Activated CD8-positive, alpha-beta memory T cell treated with anti-CD3 and anti-CD28 coated beads, Interleukin-2, amount 50 U/mL, for 48 hours (primary cell): ENCODE data around the gene TMEM205.
A peak's percentile ranks its signal among the peaks of the same experiment; 100 is the strongest.
"Not testable (repeated sequence)": the region's sequence is repeated elsewhere in the genome, so short reads cannot be mapped to it uniquely, and the experiment has no call there.

ENCODE experiments used
- DNase-seq: peaks from one replicate; pipeline ENCODE4 v3.0.0-alpha.2; 2020

Gene TMEM205

DNA sequence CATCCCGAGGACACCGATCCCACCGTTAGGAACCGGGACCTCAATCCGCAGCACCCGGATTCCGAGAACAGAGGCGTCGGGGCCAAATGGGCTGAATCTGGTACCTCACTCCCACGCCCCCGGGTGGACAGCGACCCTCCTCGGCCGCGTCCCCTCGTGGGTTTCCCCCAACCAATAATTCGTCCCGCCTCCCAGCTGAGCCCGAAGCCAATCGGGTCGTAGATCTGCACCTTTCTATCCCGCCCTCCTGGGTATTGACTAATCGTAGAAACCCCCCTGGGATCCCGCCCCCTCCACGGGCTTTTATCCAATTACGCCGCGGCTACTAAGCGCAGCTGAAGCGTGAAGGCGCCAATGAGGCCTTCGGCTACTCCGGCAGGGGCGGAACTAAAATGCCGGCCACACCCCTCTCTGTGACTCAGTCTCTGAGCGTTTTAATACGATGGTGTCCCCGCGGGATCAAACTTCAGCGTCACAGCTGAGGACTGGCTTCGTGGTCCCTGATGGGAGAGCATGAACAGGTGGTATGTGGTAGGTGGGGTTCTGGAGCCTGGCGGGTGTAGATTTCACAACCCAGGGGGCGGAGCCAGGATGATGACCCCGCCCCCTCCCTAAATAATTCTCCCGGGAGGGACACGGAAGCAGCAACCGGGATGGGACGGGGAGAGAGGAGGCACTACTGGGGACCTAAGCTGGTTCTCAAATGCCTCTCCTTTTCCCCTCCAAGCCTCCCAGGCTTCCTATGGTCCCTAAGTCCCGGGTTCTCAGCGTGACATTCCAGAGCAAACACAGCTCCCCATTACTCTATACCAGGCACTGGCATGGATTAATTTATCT lies at the start of gene TMEM205, which contains the start of gene CCDC159:
Gene TMEM205, minus strand, starts transcription at position 165 of the 837 bp plus-strand sequence. CDS start 649 bp downstream, outside the sequence.
Gene CCDC159, plus strand, starts transcription at position 416 of the 837 bp plus-strand sequence. Its CDS starts 88 bp downstream, at position 504.
- DNase-seq: peak; percentile 96

DNA sequence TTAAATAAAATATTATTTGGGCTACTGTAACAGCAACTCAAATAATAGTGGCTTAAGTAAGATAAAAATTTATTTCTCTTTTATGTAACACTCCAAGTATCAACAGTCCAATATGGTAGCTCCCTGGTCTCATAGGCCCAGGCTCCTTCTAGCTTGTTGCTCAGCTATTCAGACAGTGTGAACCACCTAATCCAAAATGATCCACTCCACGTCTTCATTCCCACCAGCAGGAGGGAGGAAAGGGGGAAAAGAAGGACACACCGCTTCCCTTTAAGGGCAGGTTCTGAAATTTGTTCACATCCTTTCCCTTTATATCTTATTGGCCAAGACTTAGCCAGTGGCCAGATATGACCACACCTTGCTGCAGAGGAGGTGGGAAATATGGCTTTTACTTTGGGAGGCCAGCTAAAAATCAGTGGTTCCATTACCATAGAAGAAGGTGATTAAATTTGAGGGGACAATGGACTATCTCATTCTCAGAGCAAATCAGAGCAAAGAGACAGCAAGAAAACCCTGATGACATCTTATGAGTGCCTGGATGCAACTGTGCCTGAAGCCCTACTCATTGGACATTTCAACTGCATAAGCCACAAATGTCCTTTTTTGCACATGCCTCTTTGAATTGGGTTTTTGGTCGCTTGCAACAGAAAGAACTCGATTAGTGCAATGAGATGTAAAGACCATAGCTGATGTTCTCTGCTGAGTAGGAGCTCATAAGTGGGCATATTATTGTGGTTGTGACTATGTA lies 45.0 kb upstream of the TMEM205 start:
- DNase-seq: no peak

DNA sequence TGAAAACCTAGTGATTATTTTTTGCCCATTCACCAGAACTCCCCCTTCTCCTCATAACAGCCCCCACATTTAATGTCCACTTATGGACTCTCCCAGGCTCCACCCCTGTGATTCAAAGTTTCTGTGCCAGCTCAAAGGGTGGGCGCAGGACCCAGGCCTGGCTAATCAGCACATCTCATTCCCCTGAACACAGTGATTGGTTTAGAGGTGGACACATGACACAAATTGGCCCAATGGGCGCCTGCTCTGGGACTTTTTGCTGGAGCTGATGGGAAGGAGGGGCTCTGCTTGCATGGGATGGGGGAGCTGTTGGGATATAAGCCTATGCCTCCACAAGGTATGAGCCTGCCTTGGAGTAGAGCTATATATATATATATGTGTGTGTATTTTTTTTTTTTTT lies 44.3 kb upstream of the TMEM205 start:
- no peak for DNase-seq

DNA sequence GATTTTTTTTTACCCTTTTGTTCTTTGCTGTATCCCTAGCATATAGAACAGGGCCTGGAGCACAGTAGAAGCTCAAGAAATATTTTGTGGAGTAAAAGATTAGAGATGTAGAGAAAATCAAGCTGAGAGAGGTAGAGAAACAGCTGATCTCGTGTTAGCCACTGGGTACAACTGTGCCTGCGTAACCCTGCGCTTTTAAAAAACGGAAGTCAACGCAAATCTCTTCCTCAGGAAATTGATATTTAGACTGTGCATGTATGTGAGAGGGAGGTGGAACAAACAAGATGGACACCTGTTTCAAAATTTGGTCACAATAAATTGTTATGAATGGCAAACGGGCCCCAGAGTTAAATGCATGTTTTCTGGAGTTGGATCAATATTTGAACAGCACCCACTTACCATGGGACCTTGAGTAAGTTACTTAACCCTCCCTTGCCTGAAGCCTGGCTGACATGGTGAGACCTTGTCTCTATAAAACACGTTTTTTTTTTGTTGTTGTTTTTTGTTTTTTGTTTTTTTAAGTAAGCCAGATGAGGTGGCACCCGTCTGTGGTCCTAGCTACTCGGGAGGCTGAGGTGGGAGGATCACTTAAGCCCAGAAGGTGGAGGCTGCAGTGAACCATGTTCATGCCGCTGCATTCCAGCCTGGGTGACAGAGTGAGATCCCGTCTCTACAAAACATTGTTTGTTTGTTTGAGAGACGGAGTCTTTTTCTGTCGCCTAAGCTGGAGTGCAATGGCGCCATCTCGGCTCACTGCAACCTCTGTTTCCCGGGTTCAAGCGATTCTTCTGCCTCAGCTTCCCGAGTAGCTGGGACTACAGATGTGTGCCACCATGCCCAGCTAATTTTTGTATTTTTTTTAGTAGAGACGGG lies 41.3 kb upstream of the TMEM205 start:
- no peak for DNase-seq

DNA sequence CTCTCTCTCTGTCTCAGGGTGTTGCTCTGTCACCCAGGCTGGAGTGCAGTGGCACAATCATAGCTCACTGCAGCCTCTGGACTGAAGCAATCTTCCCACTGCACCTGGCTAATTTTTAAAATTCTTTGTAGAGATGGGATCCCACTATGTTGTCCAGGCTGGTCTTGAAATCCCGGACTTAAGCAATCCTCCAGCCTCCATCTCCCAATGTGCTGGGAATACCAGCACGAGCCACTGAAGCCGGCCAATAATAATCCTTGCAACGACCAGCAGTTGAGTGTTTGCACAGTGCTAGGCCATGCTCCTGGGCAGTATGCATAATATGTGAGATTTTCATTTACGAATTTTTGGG lies 38.7 kb upstream of the TMEM205 start:
- DNase-seq: no peak

DNA sequence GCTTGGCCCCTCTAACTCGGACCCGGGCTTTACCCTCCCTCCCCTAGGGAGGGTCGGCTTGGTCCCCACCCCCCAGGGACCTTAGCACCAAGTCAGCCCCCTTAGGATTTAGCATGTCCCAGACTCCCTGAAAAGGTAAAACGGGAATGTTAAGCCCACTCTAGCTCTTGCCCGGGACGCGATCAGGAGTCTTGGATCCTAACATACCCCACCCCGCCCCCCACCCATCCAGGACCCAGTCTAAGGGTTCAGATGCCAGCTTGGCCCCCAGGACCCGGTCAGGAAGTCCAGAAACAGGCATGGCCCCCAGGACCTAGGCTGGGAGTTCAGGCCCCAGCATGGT lies 37.6 kb upstream of the TMEM205 start:
- no peak for DNase-seq

DNA sequence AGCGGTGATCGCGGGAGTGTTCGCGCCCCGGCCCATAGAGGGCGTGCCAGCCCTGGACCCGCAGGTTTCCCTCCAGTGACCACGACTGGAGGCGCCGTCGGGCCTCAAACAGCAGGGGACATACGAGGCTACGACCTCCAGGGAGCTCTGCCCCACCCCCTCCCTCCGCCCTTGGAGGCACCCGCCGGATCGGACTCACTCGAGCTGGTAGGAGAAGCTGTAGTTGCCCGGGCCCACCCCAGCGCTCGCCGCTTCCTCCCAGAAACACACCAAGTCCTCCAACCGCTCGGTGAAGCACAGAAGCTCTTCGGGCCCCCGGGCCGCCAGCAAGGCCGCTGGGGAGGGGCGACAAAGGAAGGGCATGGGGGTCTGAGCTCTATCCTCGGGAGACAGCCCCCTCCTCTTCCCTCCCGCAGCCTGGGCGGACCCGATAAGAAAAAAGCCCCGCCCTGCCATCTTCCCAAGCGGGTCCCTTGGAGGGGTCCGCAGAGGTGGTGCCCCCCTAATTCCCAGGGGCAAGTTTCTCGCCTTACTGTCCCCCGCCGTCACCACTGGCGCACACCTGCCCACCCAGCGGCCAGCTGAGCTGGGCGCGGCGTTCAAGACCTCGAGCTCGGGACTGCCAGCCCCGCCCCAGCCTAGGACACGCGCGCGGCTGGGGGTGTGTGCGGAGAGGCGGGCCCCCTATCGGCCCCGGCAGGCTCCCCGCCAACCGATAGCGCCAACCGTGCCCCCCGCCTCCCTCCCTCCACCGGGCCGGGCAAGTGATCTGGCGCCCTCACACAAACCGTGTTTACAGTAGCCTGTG lies 37.0 kb upstream of the TMEM205 start:
- peak; percentile 81 for DNase-seq

DNA sequence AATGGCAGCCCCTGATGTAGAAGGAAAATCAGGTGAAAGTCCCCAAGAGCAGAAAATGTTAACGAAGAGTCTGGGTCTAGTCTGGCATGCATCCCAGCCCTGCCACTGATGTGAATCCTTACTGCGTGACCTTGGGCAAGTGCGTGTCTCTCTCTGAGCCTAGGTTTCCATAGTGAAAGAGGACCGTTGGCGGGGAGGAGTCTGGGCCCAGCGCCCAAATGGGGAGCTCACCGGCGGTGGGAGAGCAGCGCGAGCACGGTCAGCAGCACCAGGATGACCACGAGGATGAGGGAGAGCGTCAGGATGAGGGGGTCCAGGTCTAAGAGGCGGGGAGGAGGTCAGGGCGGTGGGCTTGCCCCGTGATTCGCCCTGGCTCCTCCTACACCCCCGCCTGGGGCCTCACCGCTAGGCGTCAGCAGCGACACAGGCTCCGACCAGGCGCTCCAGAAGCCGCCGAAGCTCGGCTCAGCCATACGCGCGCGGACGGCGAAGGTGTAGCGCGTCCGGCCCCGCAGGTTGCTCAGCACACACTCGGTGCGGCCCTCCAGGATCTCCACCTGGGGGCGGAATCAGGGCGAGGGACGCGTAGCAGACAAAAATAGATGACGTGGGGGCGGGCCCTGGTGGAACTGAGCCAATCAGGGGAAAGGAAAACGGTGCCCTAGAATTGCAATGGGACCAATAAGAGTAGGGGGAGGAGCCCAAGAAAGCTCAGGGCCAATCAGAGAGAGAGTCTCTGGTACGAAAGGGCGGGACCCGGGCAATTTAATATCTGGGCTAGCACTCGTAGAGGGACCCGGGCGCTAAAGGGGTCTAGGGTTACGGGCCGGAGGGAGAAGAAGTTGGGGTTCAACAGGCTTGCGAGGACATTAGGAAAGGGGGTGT lies 34.8 kb upstream of the TMEM205 start:
- DNase-seq: peak; percentile 95

DNA sequence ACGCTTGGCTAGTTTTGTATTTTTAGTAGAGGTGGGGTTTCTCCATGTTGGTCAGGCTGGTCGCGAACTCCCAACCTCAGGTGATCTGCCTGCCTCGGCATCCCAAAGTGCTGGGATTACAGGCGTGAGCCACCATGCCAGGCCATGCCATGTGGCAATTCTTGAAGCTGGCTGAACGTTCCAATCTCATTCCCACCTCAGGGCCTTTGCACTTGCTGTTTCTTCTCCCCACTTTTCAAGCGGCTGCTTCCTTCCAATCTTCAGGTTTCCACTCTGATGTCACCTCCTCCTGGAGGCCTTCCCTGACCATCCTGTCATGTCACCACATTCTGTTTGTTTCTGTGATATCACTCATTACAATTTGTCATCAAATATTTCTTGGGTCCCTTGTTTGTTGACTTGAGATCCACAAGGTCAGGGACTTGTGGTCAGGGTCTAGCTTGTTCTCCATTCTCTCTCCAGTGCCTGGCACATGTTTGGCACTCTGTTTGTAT lies 33.8 kb upstream of the TMEM205 start:
- DNase-seq: no peak

DNA sequence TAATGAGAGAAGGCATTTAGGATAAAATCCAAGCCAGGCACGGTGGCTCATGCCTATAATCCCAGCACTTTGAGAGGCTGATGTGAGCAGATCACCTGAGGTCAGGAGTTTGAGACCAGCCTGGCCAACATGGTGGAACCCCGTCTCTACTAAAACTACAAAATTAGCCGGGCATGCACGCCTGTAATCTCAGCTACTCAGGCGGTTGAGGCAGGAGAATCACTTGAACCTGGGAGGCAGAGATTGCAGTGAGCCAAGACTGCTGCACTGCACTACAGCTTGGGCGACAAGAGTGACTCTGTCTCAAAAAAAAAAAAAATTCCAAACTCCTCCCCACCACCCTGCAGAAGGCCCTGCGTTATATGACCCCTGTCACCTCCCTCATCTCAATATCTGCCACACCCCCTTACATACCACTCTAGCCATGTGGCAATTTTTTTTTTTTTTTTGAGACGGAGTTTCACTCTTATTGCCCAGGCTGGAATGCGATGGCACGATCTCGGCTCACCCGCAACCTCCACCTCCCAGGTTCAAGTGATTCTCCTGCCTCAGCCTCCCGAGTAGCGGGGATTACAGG lies 33.3 kb upstream of the TMEM205 start:
- not testable (repeated sequence) for DNase-seq

DNA sequence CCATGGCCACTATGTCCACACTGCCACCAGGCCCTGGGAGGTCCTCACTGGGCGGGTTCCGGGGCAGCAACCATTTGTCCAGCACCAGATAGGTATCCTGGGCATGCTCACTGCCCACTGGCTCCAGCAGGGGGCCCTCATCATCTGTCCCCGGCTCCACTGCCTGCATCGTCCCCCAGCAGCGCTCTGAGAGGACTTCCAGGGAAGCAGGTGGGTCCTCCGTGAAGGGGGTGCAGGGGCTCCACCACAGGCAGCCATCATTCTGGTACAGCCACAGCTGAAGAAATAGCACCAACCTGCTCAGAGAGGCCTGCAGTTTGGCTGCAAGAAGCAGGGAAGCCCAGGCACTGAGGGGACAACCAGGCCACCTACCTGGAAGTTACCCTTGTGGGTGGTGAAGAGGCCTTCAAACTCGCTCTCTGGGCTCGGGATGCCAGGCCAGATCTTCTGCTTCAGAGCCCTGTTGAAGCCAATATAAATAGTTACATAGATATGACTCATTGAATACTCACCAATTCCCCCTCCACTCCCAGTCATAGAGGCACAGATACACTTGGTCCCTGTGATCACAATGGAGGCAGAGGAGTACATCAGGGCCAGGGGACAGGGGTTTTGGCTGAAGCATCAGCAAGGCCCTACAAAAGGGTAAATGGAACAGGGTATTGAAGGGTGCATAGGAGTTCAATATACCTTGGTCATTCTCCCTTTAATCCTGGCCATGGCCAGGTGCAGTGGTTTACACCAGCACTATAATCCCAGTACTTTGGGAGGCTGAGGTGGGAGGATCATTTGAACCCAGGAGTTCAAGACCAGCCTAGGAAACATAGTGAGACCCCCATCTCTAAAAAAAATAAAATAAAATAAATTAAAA lies 32.5 kb upstream of the TMEM205 start:
- peak; percentile 61 for DNase-seq

DNA sequence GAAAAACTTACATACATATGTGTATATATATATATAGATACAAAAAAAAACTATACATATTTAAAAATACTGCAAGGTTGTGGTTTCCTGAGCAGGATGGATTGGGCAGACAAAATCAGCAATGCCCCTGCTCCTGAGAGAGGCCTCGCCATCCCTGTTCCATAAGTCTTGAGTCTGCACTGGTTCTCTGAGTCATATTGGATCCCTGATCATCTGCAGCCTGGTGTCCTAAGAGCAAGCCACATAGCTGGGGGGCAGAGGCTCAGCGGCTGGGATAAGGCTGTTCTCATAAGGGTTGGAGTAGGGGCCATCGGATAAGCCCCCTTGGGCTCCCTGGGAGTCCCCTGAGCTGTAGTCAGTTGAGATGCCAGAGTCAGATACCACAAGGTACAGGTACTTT lies 31.7 kb upstream of the TMEM205 start:
- no peak for DNase-seq

DNA sequence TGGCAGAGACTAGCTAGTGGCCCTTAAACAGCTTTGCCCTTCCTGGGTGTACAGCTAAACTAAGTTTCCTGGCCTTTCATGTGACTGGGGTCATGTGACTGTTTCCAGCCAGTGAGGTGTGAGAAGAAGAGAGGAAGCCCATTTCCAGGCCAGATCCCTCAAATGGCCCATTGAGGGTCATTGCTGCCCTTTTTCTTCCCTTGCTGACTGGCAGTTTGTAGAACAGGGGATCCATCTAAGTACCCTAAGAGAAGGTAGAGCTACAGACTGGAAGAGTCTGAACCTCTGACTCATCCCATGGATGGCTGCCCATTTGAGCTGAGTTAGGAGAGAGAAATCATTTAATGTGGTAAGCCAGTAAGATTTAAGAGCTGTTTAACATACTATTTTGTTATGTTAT lies 31.2 kb upstream of the TMEM205 start:
- no peak for DNase-seq

DNA sequence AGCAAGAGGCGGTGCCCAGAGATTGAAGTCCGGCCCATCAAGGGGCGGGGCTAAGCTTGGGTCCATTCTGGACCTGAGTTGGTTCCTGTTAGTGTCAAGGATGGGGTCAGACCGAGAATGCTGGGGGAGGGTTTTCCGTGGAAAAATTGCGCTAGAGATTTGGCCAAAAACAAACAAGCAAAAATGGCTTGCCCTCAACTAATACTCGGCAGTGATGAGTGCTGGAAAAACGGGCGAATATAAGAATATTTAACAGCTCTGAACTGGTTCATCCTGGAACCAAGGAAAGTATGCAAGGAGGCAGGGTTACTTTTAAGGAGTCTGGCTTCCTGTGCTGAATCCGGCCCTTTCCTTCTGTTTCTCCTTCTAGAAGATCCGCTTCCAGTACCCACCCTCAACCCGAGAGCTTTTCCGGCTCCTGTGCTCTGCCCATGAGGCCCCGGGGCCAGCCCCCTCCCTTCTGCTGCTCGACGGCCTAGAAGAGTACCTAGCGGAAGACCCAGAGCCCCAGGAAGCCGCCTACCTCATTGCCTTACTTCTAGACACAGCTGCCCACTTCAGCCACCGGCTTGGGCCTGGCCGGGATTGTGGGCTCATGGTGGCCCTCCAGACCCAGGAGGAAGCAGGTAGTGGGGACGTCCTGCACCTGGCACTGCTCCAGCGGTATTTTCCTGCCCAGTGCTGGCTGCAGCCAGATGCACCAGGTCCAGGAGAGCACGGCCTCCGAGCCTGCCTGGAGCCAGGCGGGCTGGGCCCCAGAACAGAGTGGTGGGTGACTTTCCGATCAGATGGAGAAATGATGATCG lies 29.3 kb upstream of the TMEM205 start:
- peak; percentile 81 for DNase-seq

DNA sequence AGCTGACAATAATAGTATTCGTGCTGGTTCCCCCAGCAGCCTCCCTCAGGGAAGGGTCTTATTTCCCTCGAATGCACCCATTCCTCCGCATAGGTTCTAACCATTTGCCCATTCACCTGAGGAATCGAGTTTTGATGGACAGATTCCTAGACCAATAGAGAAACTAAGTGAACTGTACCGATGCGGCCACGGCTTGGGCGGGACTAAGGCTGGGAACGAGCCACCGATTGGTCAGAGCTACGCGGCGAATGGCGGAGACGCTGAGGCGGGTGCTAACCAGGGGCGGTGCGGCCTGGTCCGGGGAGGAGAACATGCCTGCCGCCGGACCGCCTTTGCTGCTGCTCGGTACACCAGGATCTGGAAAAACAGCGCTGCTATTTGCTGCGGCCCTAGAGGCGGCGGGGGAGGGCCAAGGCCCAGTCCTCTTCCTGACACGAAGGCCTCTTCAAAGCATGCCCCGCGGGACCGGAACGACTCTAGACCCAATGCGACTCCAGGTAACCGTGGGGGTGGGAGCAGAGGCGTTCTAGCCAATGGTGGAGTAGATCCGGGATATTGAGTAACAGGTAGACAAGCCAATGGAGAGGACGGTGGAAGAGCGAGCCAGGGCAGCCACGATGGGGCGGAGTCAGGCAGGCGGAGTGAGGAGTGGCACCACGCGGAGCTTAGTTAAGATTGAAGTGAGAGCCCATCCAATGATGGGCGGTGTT lies 28.5 kb upstream of the TMEM205 start, which contains the start of gene SWSAP1:
Gene SWSAP1, plus strand, starts transcription at position 234 of the 710 bp plus-strand sequence. Its CDS starts 15 bp downstream, at position 249.
- peak; percentile 96 for DNase-seq

DNA sequence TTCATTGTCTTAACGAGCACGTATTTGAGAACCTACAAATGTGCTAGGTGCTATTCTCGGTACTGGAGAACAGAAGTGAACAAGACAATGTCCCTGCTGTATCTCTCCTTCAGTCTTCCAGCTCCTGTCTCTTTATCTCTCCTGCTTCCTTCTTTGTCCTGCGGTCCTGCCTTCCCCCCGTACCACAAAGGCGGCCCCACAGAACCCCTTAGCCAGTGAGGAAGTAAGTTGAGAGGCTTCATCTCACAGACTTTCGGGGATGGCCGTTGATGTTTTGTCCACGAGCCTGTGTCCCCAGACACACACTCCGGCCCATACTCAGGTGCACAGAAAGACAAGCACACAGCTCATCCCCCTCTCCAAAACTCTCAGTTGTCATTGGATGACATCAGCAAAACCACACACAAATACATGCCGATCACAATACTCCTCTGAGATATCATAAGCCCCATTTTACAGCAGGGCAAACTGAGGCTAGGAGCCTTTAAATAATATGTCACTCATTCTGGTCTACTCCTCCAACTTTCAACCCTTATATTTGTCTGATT lies 27.9 kb upstream of the TMEM205 start:
- DNase-seq: no peak

DNA sequence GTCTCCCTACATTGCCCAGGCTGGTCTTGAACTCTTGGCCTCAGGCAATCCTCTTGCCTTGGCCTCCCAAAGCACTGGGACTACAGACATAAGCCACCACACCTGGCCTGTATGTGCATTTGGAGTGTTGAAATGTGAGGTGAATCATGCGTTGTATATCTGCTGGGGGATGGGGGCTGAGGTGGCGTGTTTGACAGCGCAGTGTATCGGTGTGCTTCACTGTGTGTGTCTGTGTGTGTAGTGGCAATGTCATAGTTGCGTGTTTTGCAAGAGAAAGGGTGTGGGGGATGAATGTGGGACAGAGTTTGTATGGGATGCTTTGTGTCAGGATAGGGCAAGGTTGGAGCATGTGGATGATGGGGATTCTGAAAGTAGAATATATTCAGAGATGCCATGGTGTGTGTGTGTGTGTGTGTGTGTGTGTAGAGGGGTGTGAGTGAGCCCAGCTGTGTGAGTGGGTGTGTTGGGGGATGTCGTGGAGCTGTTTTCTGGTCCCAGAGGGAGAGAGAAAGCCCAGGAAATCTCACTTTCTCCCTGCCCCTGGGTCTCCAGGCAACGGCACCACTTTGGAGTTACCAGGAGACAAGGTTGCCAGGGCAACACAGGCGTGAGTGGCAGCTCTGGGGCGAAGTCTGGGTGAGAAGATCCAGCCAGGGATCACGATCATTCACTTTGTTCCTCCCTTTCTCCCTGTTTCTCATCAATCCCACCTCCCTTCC lies 27.3 kb upstream of the TMEM205 start:
- no peak for DNase-seq
